ENCODE results near the gene MYBL2.
"Not testable (repeated sequence)": the region's sequence is repeated elsewhere in the genome, so short reads cannot be mapped to it uniquely, and the experiment has no call there.

MYBL2 gene

GRCh38 chr20:43666376-43667328 is at the start of gene MYBL2:
TSS of gene MYBL2 (plus strand) at chr20:43667114. CDS start at chr20:43667284, 170 bp downstream.
- peak; percentile 76 for DNase-seq (ENCODE audit: low spot score)

- DNase-seq (ENCODE audit: low spot score): no peak
These were observed 35.3 kb upstream of the MYBL2 start for GRCh38 chr20:43631598-43631997.

- no peak for DNase-seq (ENCODE audit: low spot score)
These were observed 30.5 kb upstream of the MYBL2 start for GRCh38 chr20:43636429-43636828.

GRCh38 chr20:43642548-43642947 is 24.4 kb upstream of the MYBL2 start:
- DNase-seq (ENCODE audit: low spot score): no peak

GRCh38 chr20:43650997-43651525 is 15.9 kb upstream of the MYBL2 start:
- no peak for DNase-seq (ENCODE audit: low spot score)

GRCh38 chr20:43651650-43652184 is 15.2 kb upstream of the MYBL2 start:
- DNase-seq (ENCODE audit: low spot score): not testable (repeated sequence)

GRCh38 chr20:43653966-43654365 is 12.9 kb upstream of the MYBL2 start:
- DNase-seq (ENCODE audit: low spot score): no peak

- DNase-seq (ENCODE audit: low spot score): not testable (repeated sequence)
These were observed 11.7 kb upstream of the MYBL2 start for GRCh38 chr20:43655176-43655575.

GRCh38 chr20:43655937-43656336 is 11.0 kb upstream of the MYBL2 start:
- DNase-seq (ENCODE audit: low spot score): no peak

GRCh38 chr20:43658069-43658722 is 8.7 kb upstream of the MYBL2 start:
- DNase-seq (ENCODE audit: low spot score): peak; percentile 30

GRCh38 chr20:43658723-43659419 is 8.0 kb upstream of the MYBL2 start:
- no peak for DNase-seq (ENCODE audit: low spot score)

GRCh38 chr20:43662943-43663655 is 3.8 kb upstream of the MYBL2 start:
- no peak for DNase-seq (ENCODE audit: low spot score)

GRCh38 chr20:43665466-43666176 is 1.3 kb upstream of the MYBL2 start:
- DNase-seq (ENCODE audit: low spot score): no peak

GRCh38 chr20:43667341-43668132 is 623 bp downstream of the MYBL2 start:
- DNase-seq (ENCODE audit: low spot score): no peak

GRCh38 chr20:43669332-43669731 is 2.4 kb downstream of the MYBL2 start:
- DNase-seq (ENCODE audit: low spot score): no peak

- DNase-seq (ENCODE audit: low spot score): no peak
These were observed 3.5 kb downstream of the MYBL2 start for GRCh38 chr20:43670423-43670822.

GRCh38 chr20:43676368-43676767 is 9.5 kb downstream of the MYBL2 start:
- DNase-seq (ENCODE audit: low spot score): no peak

- DNase-seq (ENCODE audit: low spot score): no peak
These were observed 14.1 kb downstream of the MYBL2 start for GRCh38 chr20:43680981-43681380.

GRCh38 chr20:43681468-43681942 is 14.6 kb downstream of the MYBL2 start:
- DNase-seq (ENCODE audit: low spot score): no peak

GRCh38 chr20:43681991-43682410 is 15.1 kb downstream of the MYBL2 start:
- DNase-seq (ENCODE audit: low spot score): no peak
